ENCODE measurements around the gene TRABD2B.

Gene TRABD2B

DNA sequence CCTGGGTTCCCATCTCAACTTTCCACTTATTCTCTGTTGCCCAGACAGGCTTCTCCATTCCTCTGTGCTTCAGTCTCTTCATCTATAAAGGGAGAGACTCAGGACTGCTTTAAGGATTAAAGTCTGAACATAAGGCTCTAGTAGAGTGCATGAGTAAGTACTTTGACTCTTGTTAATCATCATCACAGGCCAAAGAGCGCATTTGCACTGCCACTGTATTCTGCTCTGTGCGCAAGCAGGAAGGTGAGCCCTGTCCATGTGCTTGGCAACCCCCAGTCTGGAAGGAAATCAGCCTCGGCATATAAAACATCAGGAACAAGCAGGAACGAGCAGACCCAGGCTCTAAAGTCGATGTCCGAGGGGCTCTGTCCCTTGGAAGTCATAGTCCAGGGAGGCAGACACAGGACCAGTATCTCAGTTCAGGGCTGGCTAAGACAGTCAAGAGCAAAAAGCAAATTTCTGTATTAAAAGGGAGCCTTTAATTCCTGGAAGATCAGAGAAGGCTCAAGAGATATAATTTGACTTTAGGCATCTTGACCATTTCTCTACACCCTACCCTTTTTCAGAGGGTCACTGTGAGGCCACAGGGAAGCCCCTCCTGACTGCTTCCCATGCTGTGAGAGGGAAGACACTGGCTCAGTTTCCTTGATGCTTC is 131.2 kb downstream of the TRABD2B start:
- DNase-seq (ENCODE audit: insufficient read length, low spot score) (no peak), FAIRE-seq (no peak)

- no peak for FAIRE-seq
- DNase-seq (ENCODE audit: insufficient read length, low spot score), result no peak
These were observed 138.0 kb downstream of the TRABD2B start for GRCh38 chr1:47859092-47859743.

- DNase-seq (ENCODE audit: insufficient read length, low spot score) (no peak), FAIRE-seq (no peak)
These were observed 140.2 kb downstream of the TRABD2B start for GRCh38 chr1:47856996-47857395.

GRCh38 chr1:47855230-47855629 is 142.0 kb downstream of the TRABD2B start:
- FAIRE-seq, result no peak
- no peak for DNase-seq (ENCODE audit: insufficient read length, low spot score)

GRCh38 chr1:47854552-47855144 is 142.5 kb downstream of the TRABD2B start:
- no peak for DNase-seq (ENCODE audit: insufficient read length, low spot score)
- FAIRE-seq, result no peak

GRCh38 chr1:47853852-47854251 is 143.3 kb downstream of the TRABD2B start:
- no peak for FAIRE-seq
- DNase-seq (ENCODE audit: insufficient read length, low spot score), result no peak

- DNase-seq (ENCODE audit: insufficient read length, low spot score) (no peak), FAIRE-seq (no peak)
These were observed 144.1 kb downstream of the TRABD2B start for GRCh38 chr1:47853059-47853458.

- no peak for FAIRE-seq
- no peak for DNase-seq (ENCODE audit: insufficient read length, low spot score)
These were observed 145.0 kb downstream of the TRABD2B start for GRCh38 chr1:47852006-47852718.

DNA sequence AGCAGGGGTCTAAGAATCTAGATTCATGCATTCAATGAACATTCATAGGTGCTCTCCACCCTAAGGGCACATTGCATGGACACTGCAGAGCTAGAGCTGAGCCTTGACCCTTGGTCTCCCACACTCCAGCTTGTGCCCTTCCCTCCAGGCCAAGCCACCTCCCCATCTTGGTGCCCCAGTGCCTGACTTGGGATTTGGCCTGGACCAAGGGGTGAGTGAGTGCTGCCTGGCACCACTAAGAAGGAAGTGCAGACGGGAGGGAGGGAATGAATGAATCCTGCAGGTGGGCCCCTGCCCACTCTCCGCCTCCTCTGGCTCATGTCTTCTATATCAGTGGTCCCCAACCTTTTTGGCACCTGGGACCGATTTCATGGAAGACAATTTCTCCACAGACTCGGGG is 146.7 kb downstream of the TRABD2B start:
- DNase-seq (ENCODE audit: insufficient read length, low spot score) (no peak), FAIRE-seq (no peak)

- no peak for DNase-seq (ENCODE audit: insufficient read length, low spot score)
- no peak for FAIRE-seq
These were observed 147.5 kb downstream of the TRABD2B start for GRCh38 chr1:47849591-47850261.

DNA sequence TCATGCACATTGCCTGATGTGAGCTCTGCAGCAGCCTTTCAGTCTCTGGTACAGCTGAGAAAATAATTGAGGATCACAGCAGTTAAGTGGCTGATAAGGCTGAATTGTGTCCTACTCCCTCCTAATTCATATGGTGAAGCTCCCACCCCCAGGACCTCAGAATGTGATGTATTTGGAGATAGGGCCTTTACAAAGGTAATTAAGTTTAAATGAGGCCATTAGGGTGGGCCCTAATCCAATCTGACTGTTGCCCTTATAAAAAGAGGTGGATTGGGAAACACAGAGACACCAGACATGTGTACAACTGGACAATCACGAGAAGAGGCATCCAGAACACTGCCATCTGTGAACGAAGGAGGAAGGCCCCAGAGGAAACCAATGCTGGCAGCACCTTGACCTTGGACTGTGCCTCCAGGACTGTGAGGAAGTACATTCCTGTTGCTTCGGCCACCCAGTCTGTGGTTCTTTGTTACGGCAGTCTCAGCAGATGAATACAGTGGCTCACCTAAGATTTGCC is 148.1 kb downstream of the TRABD2B start:
- FAIRE-seq (no peak), DNase-seq (ENCODE audit: insufficient read length, low spot score) (no peak)

- FAIRE-seq (no peak), DNase-seq (ENCODE audit: insufficient read length, low spot score) (no peak)
These were observed 149.4 kb downstream of the TRABD2B start for GRCh38 chr1:47847763-47848162.

GRCh38 chr1:47844558-47844955 is 152.6 kb downstream of the TRABD2B start:
- FAIRE-seq, result no peak

GRCh38 chr1:47843781-47844557 is 153.2 kb downstream of the TRABD2B start:
- FAIRE-seq (no peak), DNase-seq (ENCODE audit: insufficient read length, low spot score) (no peak)

More at GRCh38 chr1:47844558-47844955, 152.6 kb downstream of the TRABD2B start:
- DNase-seq (ENCODE audit: insufficient read length, low spot score), result no peak

- no peak for FAIRE-seq
- DNase-seq (ENCODE audit: insufficient read length, low spot score), result no peak
These were observed 154.1 kb downstream of the TRABD2B start for GRCh38 chr1:47843059-47843458.

DNA sequence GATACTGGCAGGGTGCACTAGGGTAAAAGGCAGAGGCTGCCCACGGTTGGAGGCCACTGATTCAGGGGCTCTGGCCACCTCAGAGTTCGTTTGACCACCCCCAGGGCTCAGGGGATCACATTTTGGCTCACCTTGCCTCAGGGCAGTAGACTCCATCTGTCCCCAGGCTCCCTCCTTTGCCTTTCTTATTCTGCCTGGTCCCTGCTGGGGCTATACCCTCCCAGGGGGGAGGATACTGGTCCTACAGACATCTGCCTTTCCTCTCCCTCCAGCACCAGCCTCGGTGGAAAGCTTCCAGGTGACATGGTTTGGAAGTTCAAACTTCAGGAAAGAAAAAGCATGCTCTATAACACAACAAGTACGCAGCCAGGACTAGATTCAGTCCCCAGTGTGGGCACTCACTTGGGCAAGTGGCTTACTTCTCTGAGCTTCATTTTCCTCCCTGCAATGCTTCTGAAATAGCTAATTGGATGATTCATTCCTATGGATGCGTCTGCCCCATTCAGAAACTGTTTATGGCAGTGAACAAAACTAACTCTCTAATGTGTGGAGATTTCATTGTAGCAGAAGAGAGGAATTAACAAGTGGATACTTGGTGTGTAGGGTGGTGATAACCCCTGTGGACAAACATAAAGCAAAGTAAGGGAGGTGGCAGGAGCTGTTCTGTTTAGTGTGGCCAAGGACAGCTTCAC is 154.8 kb downstream of the TRABD2B start:
- no peak for DNase-seq (ENCODE audit: insufficient read length, low spot score)
- no peak for FAIRE-seq

DNA sequence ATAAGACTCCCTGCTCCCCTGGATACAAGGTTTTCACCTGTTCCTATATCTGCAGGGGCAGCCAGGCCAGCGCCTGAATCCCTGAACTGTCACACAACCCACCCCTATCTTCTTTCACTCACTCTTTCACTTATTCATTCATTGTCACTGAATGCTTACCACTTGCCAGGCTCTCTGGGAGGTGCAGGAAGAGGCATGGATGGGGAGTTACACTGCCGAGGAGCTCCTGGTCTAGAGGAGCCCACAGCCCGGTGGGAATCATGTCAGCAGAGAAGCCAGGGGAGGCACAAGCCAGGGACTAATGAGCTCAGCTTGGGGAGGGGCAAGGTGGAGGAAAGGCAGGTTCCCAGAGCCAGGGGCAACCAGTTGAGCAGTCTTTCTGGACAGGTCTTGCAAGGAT is 155.8 kb downstream of the TRABD2B start:
- FAIRE-seq (no peak), DNase-seq (ENCODE audit: insufficient read length, low spot score) (no peak)

- DNase-seq (ENCODE audit: insufficient read length, low spot score) (no peak), FAIRE-seq (no peak)
These were observed 156.6 kb downstream of the TRABD2B start for GRCh38 chr1:47840393-47841190.

- FAIRE-seq (no peak), DNase-seq (ENCODE audit: insufficient read length, low spot score) (no peak)
These were observed 157.8 kb downstream of the TRABD2B start for GRCh38 chr1:47839433-47839760.
